GM12878 (cell line): ENCODE results near the gene TK2. TPM values are rescaled to one million over a fixed set of nuclear protein-coding genes. Genes with fewer than 3 reads are reported as not detected.

ENCODE experiments used
- ATAC-seq: fragments of 200-7000 bp; cut with Tn5 transposase; 3 replicates; pipeline ENCODE4 v1.9.1; 2020; ENCODE audit warnings: mild to moderate bottlenecking, moderate library complexity
- BruUV-seq: library from RNA; stranded (reverse); fragments of 400-500 nt; replicated peaks from 2 replicates; lab custom pipeline; 2021; lab: Mats Ljungman, UMichigan
- CTCF ChIA-PET: fragments of 300-600 bp; sonication (Branson Sonifier 250); formaldehyde crosslinking; extraction: SDS; loops from one replicate; lab custom pipeline; 2021; ENCODE audit warnings: inconsistent platforms; lab: Yijun Ruan, JAX
- POLR2A ChIA-PET: fragments of 350-600 bp; formaldehyde crosslinking; extraction: SDS; loops from one replicate; lab custom pipeline; 2021; ENCODE audit warnings: inconsistent platforms; lab: Charles Lee
- RAD21 ChIA-PET: fragments of 300-600 bp; sonication (Branson Sonifier 250); formaldehyde crosslinking; loops from one replicate; lab custom pipeline; 2023; ENCODE audit warnings: antibody characterized with exemption; ENCODE audit not compliant: unreplicated experiment; lab: Charles Lee
- SMC1A ChIA-PET: fragments of 300-600 bp; sonication (Branson Sonifier 250); formaldehyde crosslinking; loops from one replicate; lab custom pipeline; 2023; ENCODE audit not compliant: unreplicated experiment, uncharacterized antibody; lab: Charles Lee
- DNase-seq: peaks from one replicate; pipeline ENCODE4 v3.0.0-alpha.2; 2011; ENCODE audit warnings: low read depth, low spot score
- FAIRE-seq: peaks from 3 replicates; lab custom pipeline; 2011; peaks lifted over from hg19 to GRCh38; lab: Jason Lieb, UNC
- H2AFZ ChIP-seq: 2 replicates; pipeline ENCODE4 v1.6.0; 2011; ENCODE audit warnings: low read depth, low read length, control low read depth; ENCODE audit not compliant: control insufficient read depth
- H3K27ac ChIP-seq: 2 replicates; pipeline ENCODE4 v1.5.1; 2011; ENCODE audit warnings: control low read depth; ENCODE audit not compliant: control insufficient read depth, insufficient read depth
- H3K27me3 ChIP-seq, 2 experiments: replicated peaks in 1 of 2; 2 replicates each; pipeline versions ENCODE4 v1.6.0 to v1.6.1; 2011; ENCODE audit warnings: low read length in 1 of 2; ENCODE audit not compliant: control insufficient read depth in 2 of 2, insufficient read depth in 2 of 2
- H3K36me3 ChIP-seq, 2 experiments: 2 replicates each; pipeline ENCODE4 v1.5.1; 2011; ENCODE audit warnings: low read length in 1 of 2; ENCODE audit not compliant: control insufficient read depth in 2 of 2, insufficient read depth in 2 of 2
- H3K4me1 ChIP-seq: 2 replicates; pipeline ENCODE4 v1.6.1; 2011; ENCODE audit warnings: mild to moderate bottlenecking, low read length, moderate library complexity, mixed read lengths; ENCODE audit not compliant: control insufficient read depth, insufficient read depth
- H3K4me2 ChIP-seq: 2 replicates; pipeline ENCODE4 v1.6.0; 2011; ENCODE audit warnings: control low read depth; ENCODE audit not compliant: control insufficient read depth, insufficient read depth
- H3K4me3 ChIP-seq: fragments of 200-600 bp; sonication (generic); 2 replicates; pipeline ENCODE4 v1.5.1; 2016
- H3K79me2 ChIP-seq: 2 replicates; pipeline ENCODE4 v1.6.0; 2011; ENCODE audit warnings: low read length; ENCODE audit not compliant: control insufficient read depth, insufficient read depth
- H3K9ac ChIP-seq: 2 replicates; pipeline ENCODE4 v1.8.0; 2011; ENCODE audit warnings: low read length, control low read depth, mixed read lengths; ENCODE audit not compliant: control insufficient read depth, insufficient read depth
- H3K9me3 ChIP-seq: replicated peaks from 3 replicates; pipeline ENCODE4 v1.5.1; 2011; ENCODE audit warnings: mild to moderate bottlenecking, low read length; ENCODE audit not compliant: control insufficient read depth, insufficient read depth
- H4K20me1 ChIP-seq: 2 replicates; pipeline ENCODE4 v1.6.0; 2011; ENCODE audit not compliant: control insufficient read depth, insufficient read depth
- BHLHE40 ChIP-seq, 2 experiments: fragments of 450-650 bp in 1 of 2; IDR thresholded peaks; 2 replicates each; pipeline ENCODE4 v1.6.1; 2011 to 2017; ENCODE audit warnings: low read depth in 2 of 2, borderline replicate concordance in 1 of 2, improper control_type of control experiment in 1 of 2, low read length in 1 of 2, mild to moderate bottlenecking in 1 of 2
- CREB1 ChIP-seq: IDR thresholded peaks from 2 replicates; pipeline ENCODE4 v1.6.1; 2012; ENCODE audit warnings: low read depth, mild to moderate bottlenecking, inconsistent platforms
- CUX1 ChIP-seq: IDR thresholded peaks from 2 replicates; pipeline ENCODE4 v1.6.1; 2012; ENCODE audit warnings: improper control_type of control experiment, low read depth, low read length; ENCODE audit not compliant: insufficient replicate concordance
- EED ChIP-seq: sonication (generic); IDR thresholded peaks from 2 replicates; pipeline ENCODE4 v1.6.1; 2016; ENCODE audit warnings: antibody characterized with exemption, low read depth
- FOS ChIP-seq: IDR thresholded peaks from 3 replicates; pipeline ENCODE4 v1.6.1; 2011; ENCODE audit warnings: borderline replicate concordance; ENCODE audit not compliant: insufficient read length; ENCODE audit errors: extremely low read depth
- NFYB ChIP-seq: IDR thresholded peaks from 2 replicates; pipeline ENCODE4 v1.6.1; 2011; ENCODE audit warnings: low read depth, mild to moderate bottlenecking, low read length, improper control_type of control experiment, moderate library complexity; ENCODE audit not compliant: insufficient read depth
- POLR2AphosphoS5 ChIP-seq: IDR thresholded peaks from 2 replicates; pipeline ENCODE4 v1.6.1; 2011; ENCODE audit warnings: mild to moderate bottlenecking, low read length, inconsistent platforms
- SIX5 ChIP-seq: IDR thresholded peaks from 2 replicates; pipeline ENCODE4 v1.6.1; 2011; ENCODE audit warnings: mild to moderate bottlenecking, low read depth, low read length, moderate library complexity; ENCODE audit not compliant: severe bottlenecking
- SREBF2 ChIP-seq: IDR thresholded peaks from 2 replicates; pipeline ENCODE4 v1.6.1; 2012; ENCODE audit warnings: mild to moderate bottlenecking, low read length
- ZSCAN29 ChIP-seq: fragments of 450-650 bp; IDR thresholded peaks from 2 replicates; pipeline ENCODE4 v1.6.1; 2017; ENCODE audit warnings: mild to moderate bottlenecking, moderate library complexity
- WGBS: methylation state at CpG from one replicate; pipeline ENCODE4 v1.1.6; 2016; ENCODE audit warnings: low lambda C conversion rate; ENCODE audit not compliant: insufficient replicate concordance, insufficient coverage; ENCODE audit errors: missing lambda C conversion rate; 5-methylcytosine and 5-hydroxymethylcytosine counted together
- in situ Hi-C: fragments of 300-500 bp; cut with MboI; formaldehyde crosslinking; loops from 9 replicates; pipeline ENCODE4 v1.14.3; 2018; ENCODE audit warnings: mixed read lengths
- intact Hi-C: fragments of 100-400 bp; cut with micrococcal nuclease; formaldehyde crosslinking; loops from one replicate; pipeline ENCODE4 v1.14.2; 2022; ENCODE audit not compliant: unreplicated experiment
- polyA plus RNA-seq, 11 experiments: library from polyadenylated mRNA; depleted of rRNA in 4 of 11; unstranded in 6 of 11; stranded (reverse) in 5 of 11; fragments of >200 nt; fragmentation: Nextera tagmentation in 4 of 11; fragmentation: Illumina TruSeq in 1 of 11; extraction: Ambion mirVana in 4 of 11; extraction: Trizol in 1 of 11; gene quantifications; 1 replicate in 1 of 11; 2 replicates in 10 of 11; pipeline versions ENCODE4 v1.2.1 to v1.2.3, GENCODE V29; 2011 to 2016; ENCODE audit warnings: inconsistent platforms in 2 of 11, missing spikeins in 2 of 11, low read depth in 1 of 11
- total RNA-seq, 4 experiments: library from RNA; depleted of rRNA in 3 of 4; stranded (reverse); fragments of >200 nt in 3 of 4; fragmentation: Illumina TruSeq in 1 of 4; extraction: Trizol in 1 of 4; gene quantifications; 2 replicates each; pipeline versions ENCODE4 v1.2.1 to v1.2.3, GENCODE V29; 2013 to 2021
- TF ChIP-seq, protein P1 (sequence below), 3 experiments: IDR thresholded peaks in 2 of 3; conservative IDR thresholded peaks in 1 of 3; 2 replicates each; pipeline ENCODE4 v1.5.1; 2011; ENCODE audit warnings: low read depth in 3 of 3, low read length in 3 of 3, mild to moderate bottlenecking in 3 of 3, control low read depth in 2 of 3, moderate library complexity in 2 of 3, inconsistent platforms in 1 of 3, mixed read lengths in 1 of 3; ENCODE audit not compliant: control insufficient read depth in 2 of 3, insufficient read depth in 1 of 3; ENCODE audit errors: extremely low read depth in 1 of 3

The TK2 gene
- total and polyA plus RNA-seq, 10 of the 15 experiments (the other 5 are each of a cell fraction or from before 2014, with no cell fraction given) = 1.3 to 12.4 (median 3.0) TPM

DNA sequence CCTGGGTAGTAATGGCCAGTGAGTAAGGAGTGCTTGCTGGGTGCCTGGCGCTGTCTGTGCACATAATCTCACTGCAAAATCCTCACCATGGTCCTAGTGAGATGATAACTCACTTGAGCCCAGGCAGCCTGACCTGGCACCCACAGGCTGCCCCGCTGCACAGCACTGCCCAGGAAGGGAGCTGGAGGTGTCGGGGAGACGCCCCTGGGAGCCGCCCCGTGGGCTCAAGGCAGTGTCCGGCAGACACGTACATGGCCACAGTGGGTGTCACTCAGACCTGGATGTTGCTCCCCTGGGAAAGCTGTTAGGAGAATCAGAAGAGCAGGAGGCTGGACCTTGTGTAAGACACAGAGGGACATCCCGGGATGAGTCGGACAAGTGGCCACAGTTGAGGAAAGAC, 78.7 kb downstream of the TK2 start (continued):
- TF ChIP-seq CUX1 = no peak

DNA sequence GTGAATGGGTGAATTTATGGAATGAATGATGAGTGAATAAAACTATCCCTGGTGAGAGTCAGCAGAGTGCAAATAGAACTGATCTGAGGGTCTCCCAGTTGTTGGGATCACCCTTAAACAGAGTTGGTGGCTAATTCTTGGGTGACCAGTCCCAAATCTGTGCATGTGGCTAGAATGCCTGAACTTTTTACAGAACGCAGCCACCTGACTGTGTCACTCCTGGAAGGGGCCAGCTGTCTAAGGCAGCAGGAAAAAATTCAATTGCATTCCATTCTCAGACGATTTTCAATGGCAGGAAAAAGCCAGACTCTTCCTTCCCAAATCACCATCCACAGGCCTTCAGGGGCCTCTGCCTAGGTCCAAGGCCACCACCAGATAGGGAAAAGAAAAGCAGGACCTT, 79.4 kb downstream of the TK2 start:
- BruUV-seq = no TSS peak
- Histone ChIP-seq H3K79me2 (no peaks in the 10 kb centered on the region), H3K27me3 (peaks cover 0 to 3% of the 10 kb centered on the region in 2 experiments; a peak in 3 of 4 replicates), H3K36me3 (no peaks in the 10 kb centered on the region), H3K9ac (no peak overlapping the region), H3K4me3 (no peak overlapping the region), H3K4me1 (no peaks in the 10 kb centered on the region), H4K20me1 (no peaks in the 10 kb centered on the region), H2AFZ (no peak overlapping the region), H3K9me3 (no peaks in the 10 kb centered on the region), H3K27ac (no peak overlapping the region), H3K4me2 (no peak overlapping the region)
- RAD21 ChIA-PET = no interaction called here
- 19% methylated on average over 2 of the region's 2 CpGs for WGBS
- intact Hi-C loops = no loop called here
- SMC1A ChIA-PET = no interaction called here
- in situ Hi-C loops = no loop called here
- no peak for DNase-seq
- POLR2A ChIA-PET = no interaction called here
- CTCF ChIA-PET = no interaction called here
- TF ChIP-seq SIX5 (no peak), SREBF2 (no peak), POLR2AphosphoS5 (no peak), CREB1 (no peak), BHLHE40 (IDR thresholded peaks at IDR 0.05; ENCODE audit: borderline replicate concordance in 1 of 2, low read depth in 2 of 2, low read length in 1 of 2) (no peak), FOS (no peak), ZSCAN29 (no peak), EED (no peak), NFYB (no peak)
- TF ChIP-seq, protein P1, sequence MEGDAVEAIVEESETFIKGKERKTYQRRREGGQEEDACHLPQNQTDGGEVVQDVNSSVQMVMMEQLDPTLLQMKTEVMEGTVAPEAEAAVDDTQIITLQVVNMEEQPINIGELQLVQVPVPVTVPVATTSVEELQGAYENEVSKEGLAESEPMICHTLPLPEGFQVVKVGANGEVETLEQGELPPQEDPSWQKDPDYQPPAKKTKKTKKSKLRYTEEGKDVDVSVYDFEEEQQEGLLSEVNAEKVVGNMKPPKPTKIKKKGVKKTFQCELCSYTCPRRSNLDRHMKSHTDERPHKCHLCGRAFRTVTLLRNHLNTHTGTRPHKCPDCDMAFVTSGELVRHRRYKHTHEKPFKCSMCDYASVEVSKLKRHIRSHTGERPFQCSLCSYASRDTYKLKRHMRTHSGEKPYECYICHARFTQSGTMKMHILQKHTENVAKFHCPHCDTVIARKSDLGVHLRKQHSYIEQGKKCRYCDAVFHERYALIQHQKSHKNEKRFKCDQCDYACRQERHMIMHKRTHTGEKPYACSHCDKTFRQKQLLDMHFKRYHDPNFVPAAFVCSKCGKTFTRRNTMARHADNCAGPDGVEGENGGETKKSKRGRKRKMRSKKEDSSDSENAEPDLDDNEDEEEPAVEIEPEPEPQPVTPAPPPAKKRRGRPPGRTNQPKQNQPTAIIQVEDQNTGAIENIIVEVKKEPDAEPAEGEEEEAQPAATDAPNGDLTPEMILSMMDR (IDR thresholded peaks at IDR 0.05 in 2 of 3, conservative IDR thresholded peaks at IDR 0.05 in 1 of 3; ENCODE audit: control insufficient read depth in 2 of 3, extremely low read depth in 1 of 3, insufficient read depth in 1 of 3, low read depth in 3 of 3, low read length in 3 of 3) = no peak
- ATAC-seq = no peak
- no peak for FAIRE-seq
